ENCODE measurements around the gene SMARCD1.
A peak's percentile ranks its signal among the peaks of the same experiment; 100 is the strongest.

SMARCD1 gene

DNA sequence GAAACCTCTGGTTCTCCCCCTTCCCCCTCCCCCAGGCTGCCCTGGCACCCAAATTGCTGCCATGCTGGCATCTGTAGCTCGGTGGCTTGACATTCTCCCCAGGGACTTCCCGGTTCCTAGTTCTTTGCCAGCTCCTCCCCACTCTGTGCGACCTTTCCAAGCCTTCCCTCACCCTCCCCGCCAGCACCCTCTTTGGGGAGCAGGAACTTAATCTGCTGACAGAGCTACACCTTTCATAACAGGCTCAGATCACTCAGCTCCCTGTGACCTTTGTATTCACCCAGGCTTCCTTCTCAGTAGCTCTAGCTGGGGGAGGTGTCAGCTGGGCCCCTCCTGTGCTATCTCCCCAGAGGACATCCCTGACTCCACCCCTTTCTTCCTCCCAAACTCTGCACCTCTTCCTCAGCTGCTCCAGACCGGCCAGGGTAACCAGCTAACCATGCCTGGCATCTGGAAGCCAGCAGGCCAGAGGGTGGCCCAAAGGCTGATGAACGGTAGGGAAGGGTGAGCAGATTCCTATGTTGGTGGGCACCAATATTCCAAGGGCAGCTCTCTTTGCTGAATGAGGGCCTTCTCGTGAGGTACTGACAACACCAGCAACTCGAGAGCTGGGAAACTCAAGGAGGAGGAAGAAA lies 25.1 kb downstream of the SMARCD1 start:
- peak; percentile 50 to 65 for DNase-seq
- TF ChIP-seq GATA1 (IDR thresholded peaks at IDR 0.05; ENCODE audit: low read depth, low read length) (no peak), POLR2A (IDR thresholded peaks at IDR 0.05; ENCODE audit: low read length) (no peak)

- TF ChIP-seq POLR2A (IDR thresholded peaks at IDR 0.05; ENCODE audit: low read length) (no peak), GATA1 (IDR thresholded peaks at IDR 0.05; ENCODE audit: low read depth, low read length) (no peak)
- peak in 1 of 2 experiments; percentile 33 for DNase-seq
Measured at GRCh38 chr12:50110762-50111351, 25.7 kb downstream of the SMARCD1 start.

DNA sequence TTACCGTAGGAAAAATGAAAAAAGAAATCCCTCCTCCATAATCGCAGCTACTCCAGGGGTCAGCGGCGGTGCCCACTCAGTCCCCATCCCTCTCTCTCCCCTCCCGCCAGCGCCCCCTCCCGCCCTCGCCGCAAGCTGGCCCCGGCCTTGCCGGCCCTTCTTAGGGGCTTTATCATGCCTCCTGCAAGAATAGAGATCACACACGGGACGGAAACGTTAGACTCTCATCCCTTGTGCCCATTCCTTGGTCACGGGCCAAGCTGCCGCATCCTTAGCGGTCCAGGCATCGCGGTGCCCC lies 26.2 kb downstream of the SMARCD1 start:
- DNase-seq, result no peak
- TF ChIP-seq GATA1 (IDR thresholded peaks at IDR 0.05; ENCODE audit: low read depth, low read length), result no peak
- no peak for TF ChIP-seq POLR2A (IDR thresholded peaks at IDR 0.05; ENCODE audit: low read length)

- peak; percentile 99 for DNase-seq
- TF ChIP-seq GATA1 (IDR thresholded peaks at IDR 0.05; ENCODE audit: low read depth, low read length), result no peak
- peak; percentile 91 for TF ChIP-seq POLR2A (IDR thresholded peaks at IDR 0.05; ENCODE audit: low read length)
Measured at GRCh38 chr12:50111693-50112455, 26.7 kb downstream of the SMARCD1 start, which contains the start of gene COX14. TSS of gene COX14 (plus strand) at chr12:50112236. CDS start at chr12:50120044, 7,808 bp downstream.

DNA sequence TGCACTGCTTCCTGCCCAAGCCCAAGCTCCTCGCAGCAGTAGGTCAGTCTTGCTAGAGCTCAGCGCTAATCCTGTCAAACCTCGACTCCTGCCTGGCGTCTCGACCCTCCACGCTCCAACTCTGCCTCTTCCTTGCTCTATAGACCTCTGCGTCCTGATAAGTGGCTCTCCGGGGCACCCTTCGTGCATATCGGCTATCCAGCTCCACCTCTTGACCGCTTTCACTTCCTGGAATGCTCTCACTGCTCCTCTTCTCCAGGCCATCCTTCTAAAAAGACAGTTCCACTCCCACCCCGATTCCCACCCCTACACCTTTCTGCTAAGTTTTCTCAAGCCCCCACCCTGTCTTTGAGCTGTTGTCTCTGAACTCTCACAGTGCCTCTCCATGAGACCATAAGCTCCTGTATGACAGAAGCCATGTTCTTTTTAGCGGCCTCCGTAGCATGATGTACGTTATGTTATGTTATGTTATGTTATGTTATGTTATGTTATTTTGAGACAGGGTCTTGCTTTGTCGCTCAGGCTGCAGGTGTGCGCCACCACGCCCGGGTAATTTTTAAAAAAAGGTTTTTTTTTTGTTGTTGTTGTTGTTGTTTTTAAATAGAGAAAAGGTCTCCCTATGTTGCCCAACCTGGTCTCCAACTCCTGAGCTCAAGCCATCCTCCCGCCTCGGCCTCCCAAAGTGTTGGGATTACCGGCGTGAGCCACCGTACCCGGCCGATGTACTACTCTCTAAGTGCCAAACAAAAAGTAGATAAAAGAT lies 27.5 kb downstream of the SMARCD1 start:
- peak; percentile 80 to 81 for DNase-seq
- TF ChIP-seq POLR2A (IDR thresholded peaks at IDR 0.05; ENCODE audit: low read length) (peak; percentile 65), GATA1 (IDR thresholded peaks at IDR 0.05; ENCODE audit: low read depth, low read length) (no peak)

DNA sequence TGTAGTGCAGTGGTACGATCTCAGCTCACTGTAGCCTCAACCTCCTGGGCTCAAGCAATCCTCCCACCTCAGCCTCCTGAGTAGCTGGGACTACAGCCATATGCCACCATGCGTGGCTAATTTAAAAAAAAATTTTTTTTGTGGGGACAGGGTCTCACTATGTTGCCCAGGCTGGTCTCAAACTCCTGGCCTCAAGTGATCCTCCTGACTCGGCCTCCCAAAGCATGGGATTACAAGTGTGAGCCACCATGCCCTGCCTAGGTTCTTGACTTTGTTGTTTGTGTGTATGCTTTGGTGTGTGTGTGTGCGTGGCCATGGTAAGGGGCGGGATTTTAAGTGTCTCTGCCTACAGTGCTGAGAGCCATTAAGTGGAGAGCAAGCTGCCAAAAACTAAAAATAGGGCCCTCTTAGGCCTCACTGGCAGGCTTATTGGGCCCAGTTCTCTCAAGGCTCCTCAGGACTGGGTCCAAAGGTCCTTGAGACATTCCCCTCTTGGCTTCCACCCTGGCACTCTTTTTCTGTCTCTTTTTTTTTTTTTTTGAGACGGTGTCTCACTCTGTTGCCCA lies 32.0 kb downstream of the SMARCD1 start:
- DNase-seq, result no peak
- TF ChIP-seq POLR2A (IDR thresholded peaks at IDR 0.05; ENCODE audit: low read length), result no peak
- TF ChIP-seq GATA1 (IDR thresholded peaks at IDR 0.05; ENCODE audit: low read depth, low read length), result no peak

DNA sequence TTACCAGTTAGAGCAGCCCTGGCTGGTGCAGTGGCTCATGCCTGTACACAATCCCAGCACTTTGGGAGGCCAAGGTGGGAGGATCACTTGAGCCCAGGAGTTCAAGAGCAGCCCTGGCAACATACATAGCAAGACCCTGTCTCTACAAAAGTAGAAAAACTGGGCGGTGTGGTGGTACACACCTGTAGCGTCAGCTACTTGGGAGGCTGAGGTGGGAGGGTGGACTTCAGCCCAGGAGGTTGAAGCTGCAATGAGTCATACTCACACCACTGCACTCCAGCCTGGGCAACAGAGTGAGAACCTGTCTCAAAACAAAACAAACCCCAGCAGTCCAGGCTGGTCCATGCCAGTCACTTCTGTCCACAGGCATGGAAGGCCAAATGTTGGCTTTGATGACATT lies 34.2 kb downstream of the SMARCD1 start:
- DNase-seq, result no peak
- TF ChIP-seq GATA1 (IDR thresholded peaks at IDR 0.05; ENCODE audit: low read depth, low read length) (no peak), POLR2A (IDR thresholded peaks at IDR 0.05; ENCODE audit: low read length) (no peak)

GRCh38 chr12:50120521-50120920 lies 35.4 kb downstream of the SMARCD1 start:
- no peak for DNase-seq
- no peak for TF ChIP-seq POLR2A (IDR thresholded peaks at IDR 0.05; ENCODE audit: low read length)
- no peak for TF ChIP-seq GATA1 (IDR thresholded peaks at IDR 0.05; ENCODE audit: low read depth, low read length)

GRCh38 chr12:50120953-50121352 lies 35.8 kb downstream of the SMARCD1 start:
- TF ChIP-seq POLR2A (IDR thresholded peaks at IDR 0.05; ENCODE audit: low read length) (no peak), GATA1 (IDR thresholded peaks at IDR 0.05; ENCODE audit: low read depth, low read length) (no peak)
- DNase-seq, result no peak

DNA sequence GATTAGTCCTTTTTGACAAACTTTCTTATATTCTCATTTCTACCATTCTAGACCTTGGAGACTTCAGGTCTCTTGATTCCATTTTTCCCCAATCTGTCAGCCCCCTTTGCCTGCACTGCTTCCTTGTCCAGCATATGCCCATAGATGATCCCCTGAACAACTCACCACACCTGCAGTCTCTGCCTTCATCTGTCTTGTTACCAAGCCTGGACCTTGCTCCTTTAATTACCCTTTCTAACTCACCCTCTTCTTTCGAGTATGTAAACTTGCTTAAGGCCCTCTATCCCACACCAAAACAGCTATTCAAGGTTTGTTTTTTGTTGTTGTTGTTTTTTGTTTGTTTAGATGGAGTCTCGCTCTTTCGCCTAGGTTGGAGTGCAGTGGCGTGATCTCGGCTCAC lies 36.5 kb downstream of the SMARCD1 start:
- TF ChIP-seq POLR2A (IDR thresholded peaks at IDR 0.05; ENCODE audit: low read length), result no peak
- TF ChIP-seq GATA1 (IDR thresholded peaks at IDR 0.05; ENCODE audit: low read depth, low read length), result no peak
- DNase-seq, result no peak

GRCh38 chr12:50123203-50123602 lies 38.1 kb downstream of the SMARCD1 start:
- TF ChIP-seq GATA1 (IDR thresholded peaks at IDR 0.05; ENCODE audit: low read depth, low read length), result no peak
- TF ChIP-seq POLR2A (IDR thresholded peaks at IDR 0.05; ENCODE audit: low read length), result no peak
- no peak for DNase-seq

DNA sequence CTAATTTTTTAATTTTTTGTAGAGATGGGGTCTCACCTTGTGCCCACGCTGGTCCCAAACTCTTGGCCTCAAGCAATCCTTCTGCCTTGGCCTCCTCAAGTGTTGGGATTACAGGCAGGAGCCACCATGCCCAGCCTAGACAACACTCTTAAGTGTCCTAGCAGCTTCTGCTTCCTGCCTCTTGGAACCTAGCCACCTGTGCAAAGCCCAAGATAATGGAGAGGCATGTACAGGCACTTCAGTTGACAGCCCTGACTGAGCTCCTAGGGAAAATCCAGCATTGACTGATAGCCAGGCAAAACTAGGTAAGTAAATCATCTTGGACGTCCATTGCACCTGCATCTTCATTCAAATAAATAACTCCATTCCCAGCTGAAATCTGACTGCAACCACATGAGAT lies 42.4 kb downstream of the SMARCD1 start:
- no peak for TF ChIP-seq POLR2A (IDR thresholded peaks at IDR 0.05; ENCODE audit: low read length)
- no peak for TF ChIP-seq GATA1 (IDR thresholded peaks at IDR 0.05; ENCODE audit: low read depth, low read length)
- DNase-seq, result no peak

GRCh38 chr12:50129290-50129689 lies 44.1 kb downstream of the SMARCD1 start:
- DNase-seq, result no peak
- TF ChIP-seq POLR2A (IDR thresholded peaks at IDR 0.05; ENCODE audit: low read length) (no peak), GATA1 (IDR thresholded peaks at IDR 0.05; ENCODE audit: low read depth, low read length) (no peak)
